B cell (primary cell): ENCODE data around the gene PGAP3. TPM values are rescaled to one million over a fixed set of nuclear protein-coding genes. Genes with fewer than 3 reads are reported as not detected.

Source experiments
- ATAC-seq: fragments of 200-7000 bp; cut with Tn5 transposase; one replicate; pipeline ENCODE4 v1.10.0; 2021; ENCODE audit warnings: low read depth, mild to moderate bottlenecking, moderate number of reproducible peaks, moderate library complexity
- CTCF ChIA-PET: fragments of 350-600 bp; sonication (Branson Sonifier 250); formaldehyde crosslinking; loops from one replicate; lab custom pipeline; 2021; ENCODE audit warnings: antibody characterized with exemption, inconsistent platforms; lab: Charles Lee
- POLR2A ChIA-PET: fragments of 350-600 bp; sonication (Branson Sonifier 250); formaldehyde crosslinking; loops from one replicate; lab custom pipeline; 2021; ENCODE audit warnings: antibody characterized with exemption; lab: Charles Lee
- DNase-seq: peaks from one replicate; pipeline ENCODE4 v3.0.0; 2013
- H2AFZ ChIP-seq: 2 replicates; pipeline ENCODE4 v1.6.1; 2012; ENCODE audit warnings: mild to moderate bottlenecking, low read depth, low read length; ENCODE audit not compliant: insufficient read depth, poor library complexity, severe bottlenecking
- H3K27ac ChIP-seq, 2 donors: 1 replicate in 1 of 2; 2 replicates in 1 of 2; pipeline ENCODE4 v1.5.1; 2012 to 2013; ENCODE audit warnings: low read length in 2 of 2, mild to moderate bottlenecking in 2 of 2, moderate library complexity in 1 of 2
- H3K27me3 ChIP-seq, 4 experiments: fragments of 200-600 bp in 1 of 4; sonication (generic) in 1 of 4; replicated peaks in 1 of 4; 1 replicate in 2 of 4; 2 replicates in 2 of 4; pipeline versions ENCODE4 v1.6.1 to v1.7.0; 2013 to 2016; ENCODE audit warnings: low read length in 3 of 4, mild to moderate bottlenecking in 2 of 4, mixed read lengths in 1 of 4, moderate library complexity in 1 of 4; ENCODE audit not compliant: insufficient read depth in 4 of 4, control insufficient read depth in 3 of 4; ENCODE audit errors: control extremely low read depth in 1 of 4
- H3K36me3 ChIP-seq, 2 experiments: replicated peaks in 1 of 2; 1 replicate in 1 of 2; 2 replicates in 1 of 2; pipeline versions ENCODE4 v1.6.1 to v1.7.1; 2013; ENCODE audit warnings: low read length in 1 of 2; ENCODE audit not compliant: insufficient read depth in 2 of 2, control insufficient read depth in 1 of 2; ENCODE audit errors: control extremely low read depth in 1 of 2, extremely low read depth in 1 of 2
- H3K4me1 ChIP-seq, 2 donors: fragments of 200-600 bp in 1 of 2; sonication (generic) in 1 of 2; 1 replicate in 1 of 2; 2 replicates in 1 of 2; pipeline versions ENCODE4 v1.5.1 to v1.6.1; 2013 to 2017; ENCODE audit warnings: low read length in 2 of 2; ENCODE audit not compliant: control insufficient read depth in 2 of 2, insufficient read depth in 2 of 2
- H3K4me2 ChIP-seq: replicated peaks from 2 replicates; pipeline ENCODE3; 2012; ENCODE audit warnings: mild to moderate bottlenecking, low read depth, low read length; ENCODE audit not compliant: poor library complexity, severe bottlenecking
- H3K4me3 ChIP-seq, 5 experiments: fragments of 200-600 bp in 1 of 5; sonication (generic) in 1 of 5; 1 replicate in 3 of 5; 2 replicates in 2 of 5; pipeline versions ENCODE4 v1.5.1 to v1.7.0; 2011 to 2016; ENCODE audit warnings: low read length in 4 of 5, mild to moderate bottlenecking in 4 of 5, low read depth in 2 of 5, control low read depth in 1 of 5, moderate library complexity in 1 of 5; ENCODE audit not compliant: insufficient read depth in 1 of 5; ENCODE audit errors: control extremely low read depth in 1 of 5, extremely low read depth in 1 of 5
- H3K79me2 ChIP-seq: fragments of 200-600 bp; sonication (generic); one replicate; pipeline ENCODE4 v1.6.0; 2016; ENCODE audit warnings: low read length; ENCODE audit not compliant: control insufficient read depth, insufficient read depth
- H3K9ac ChIP-seq: fragments of 200-600 bp; sonication (generic); 2 replicates; pipeline ENCODE4 v1.6.1; 2017; ENCODE audit warnings: mild to moderate bottlenecking, low read length, moderate library complexity
- H3K9me3 ChIP-seq, 3 donors: one replicate each; pipeline versions ENCODE4 v1.6.1 to v1.7.1; 2013; ENCODE audit warnings: low read length in 2 of 3; ENCODE audit not compliant: control insufficient read depth in 2 of 3, insufficient read depth in 1 of 3; ENCODE audit errors: control extremely low read depth in 1 of 3
- H4K20me1 ChIP-seq: 2 replicates; pipeline ENCODE4 v1.6.0; 2012; ENCODE audit warnings: mild to moderate bottlenecking, low read length; ENCODE audit not compliant: insufficient read depth, control insufficient read depth, poor library complexity, severe bottlenecking
- H3K27ac Mint-ChIP-seq: one replicate; pipeline ENCODE4 v1.8.0; 2021; ENCODE audit warnings: mixed read lengths
- H3K27me3 Mint-ChIP-seq: one replicate; pipeline ENCODE4 v1.8.0; 2021; ENCODE audit warnings: mixed read lengths
- H3K4me1 Mint-ChIP-seq: one replicate; pipeline ENCODE4 v1.8.0; 2021; ENCODE audit warnings: mixed read lengths
- H3K4me3 Mint-ChIP-seq: one replicate; pipeline ENCODE4 v1.8.0; 2021; ENCODE audit warnings: mixed read lengths
- H3K9me3 Mint-ChIP-seq: one replicate; pipeline ENCODE4 v1.8.0; 2022; ENCODE audit warnings: mixed read lengths; ENCODE audit not compliant: insufficient read depth
- CTCF ChIP-seq: fragments of 200-600 bp; IDR thresholded peaks from one replicate; pipeline ENCODE4 v1.8.0; 2022; ENCODE audit warnings: antibody characterized with exemption, mild to moderate bottlenecking
- EZH2 ChIP-seq: IDR thresholded peaks from 2 replicates; pipeline ENCODE4 v1.6.1; 2012; ENCODE audit warnings: borderline replicate concordance, low read depth, mild to moderate bottlenecking, moderate library complexity, low read length; ENCODE audit not compliant: insufficient read depth, poor library complexity, severe bottlenecking
- WGBS: methylation state at CpG from one replicate; pipeline ENCODE4 v1.1.5; 2013; ENCODE audit warnings: missing lambda C conversion rate; ENCODE audit not compliant: insufficient coverage; 5-methylcytosine and 5-hydroxymethylcytosine counted together
- intact Hi-C: fragments of 100-400 bp; cut with micrococcal nuclease; formaldehyde crosslinking; loops from one replicate; pipeline ENCODE4 v1.10.0; 2022
- polyA plus RNA-seq: library from polyadenylated mRNA; depleted of rRNA; stranded (reverse); fragments of >200 nt; gene quantifications from 2 replicates; pipeline ENCODE4 v1.2.3, GENCODE V29; 2012
- total RNA-seq, 2 donors: library from RNA; stranded (reverse); fragments of 120-200 nt in 1 of 2; gene quantifications; 1 replicate in 1 of 2; 2 replicates in 1 of 2; pipeline versions ENCODE4 v1.2.3 to v1.2.4, GENCODE V29; 2013 to 2022

PGAP3 gene
- total and polyA plus RNA-seq, 2 donors (not counting 1 experiment from before 2014, with no cell fraction given), result 27.4 to 34.3 TPM

- CTCF ChIA-PET, result interaction anchor here (1.2 kb wide), 1 partner anchor 71 kb away, joined by 4 read pairs; no protein-coding TSS in a partner anchor
- WGBS, result 96% methylated on average over 4 of the region's 5 CpGs
- H3K27ac Mint-ChIP-seq, result no peak overlapping the region
Observed at GRCh38 chr17:39694593-39694992, 6.7 kb upstream of the PGAP3 start.

GRCh38 chr17:39688945-39689344 lies 1.1 kb upstream of the PGAP3 start:
- TF ChIP-seq CTCF (no peak), EZH2 (no peak)
- no peaks in the 10 kb centered on the region for H3K27me3 ChIP-seq
- H3K4me2 ChIP-seq, result peak overlapping the region; percentile 77
- no peak for DNase-seq
- peaks cover 15 to 18% of the 10 kb centered on the region in 2 donors for H3K4me1 ChIP-seq
- no peaks in the 10 kb centered on the region for H3K9me3 ChIP-seq
- peak overlapping the region in 1 of 5 experiments; percentile 75 for H3K4me3 ChIP-seq
- Mint-ChIP-seq H3K27me3 (no peaks in the 10 kb centered on the region), H3K4me3 (peak overlapping the region; percentile 99), H3K9me3 (no peaks in the 10 kb centered on the region), H3K27ac (peak overlapping the region; percentile 20), H3K4me1 (peaks cover 21% of the 10 kb centered on the region)
- intact Hi-C loops, result loop anchor here (1.0 to 5.0 kb wide), 5 partner anchors 10 to 264 kb away; partner anchors contain the start of genes CDK12, MIEN1 and PNMT
- no peaks in the 10 kb centered on the region for H4K20me1 ChIP-seq
- WGBS, result 80% methylated on average over 1 of the region's 3 CpGs
- H3K9ac ChIP-seq, result peak overlapping the region; percentile 74
- POLR2A ChIA-PET, result interaction anchor here (1.1 kb wide), 1 partner anchor 177 kb away, joined by 3 read pairs; no protein-coding TSS in a partner anchor
- CTCF ChIA-PET, result interaction anchor here (2.2 to 3.3 kb wide), 2 partner anchors 20 to 66 kb away, joined by 5 to 15 read pairs; partner anchors contain the start of gene PNMT
- H2AFZ ChIP-seq, result peak overlapping the region; percentile 97
- no peak for ATAC-seq
- H3K27ac ChIP-seq, result no peak overlapping the region
- no peaks in the 10 kb centered on the region for H3K79me2 ChIP-seq
- H3K36me3 ChIP-seq, result peaks cover 0 to 10% of the 10 kb centered on the region in 2 experiments

More at GRCh38 chr17:39694593-39694992, 6.7 kb upstream of the PGAP3 start:
- Histone ChIP-seq H3K4me1 (peaks cover 0 to 2% of the 10 kb centered on the region in 2 donors), H3K36me3 (peaks cover 0 to 6% of the 10 kb centered on the region in 2 experiments), H3K79me2 (no peaks in the 10 kb centered on the region), H3K27me3 (peaks cover 0 to 10% (median 4%) of the 10 kb centered on the region in 4 experiments), H3K27ac (no peak overlapping the region), H3K9me3 (no peaks in the 10 kb centered on the region), H4K20me1 (no peaks in the 10 kb centered on the region), H3K9ac (no peak overlapping the region), H3K4me3 (no peak overlapping the region), H3K4me2 (no peak overlapping the region), H2AFZ (no peak overlapping the region)
- ATAC-seq, result no peak
- no peak overlapping the region for H3K4me3 Mint-ChIP-seq
- POLR2A ChIA-PET, result no interaction called here
- H3K4me1 Mint-ChIP-seq, result peaks cover 2% of the 10 kb centered on the region
- no peaks in the 10 kb centered on the region for H3K9me3 Mint-ChIP-seq
- intact Hi-C loops, result no loop called here
- no peak for TF ChIP-seq EZH2
- DNase-seq, result no peak
- H3K27me3 Mint-ChIP-seq, result peaks cover 12% of the 10 kb centered on the region
